ENCODE results near the gene SLC18B1. TPM values are rescaled to one million over a fixed set of nuclear protein-coding genes. Genes with fewer than 3 reads are reported as not detected.

SLC18B1 gene
- total and polyA plus RNA-seq, 2 experiments from 2014 or later = 12.6 to 18.7 TPM

DNA sequence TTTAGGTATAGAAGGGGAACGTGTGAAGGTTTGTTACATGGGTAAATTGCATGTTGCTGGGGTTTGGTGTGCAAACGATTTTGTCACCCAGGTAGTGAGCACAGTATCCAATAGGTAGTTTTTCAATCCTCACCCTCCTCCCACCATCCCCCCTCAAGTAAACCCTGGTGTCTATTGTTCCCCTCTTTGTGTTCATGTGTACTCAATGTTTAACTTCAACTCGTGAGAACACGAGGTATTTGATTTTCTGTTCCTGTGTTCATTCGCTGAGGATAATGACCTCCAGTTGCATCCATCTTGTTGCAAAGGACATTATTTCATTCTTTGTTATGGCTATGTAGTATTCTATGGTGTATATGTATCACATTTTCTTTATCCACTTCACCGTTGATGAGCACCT, 73.0 kb downstream of the SLC18B1 start:
- Histone ChIP-seq H3K9me3 (ENCODE audit: low read depth) (no peaks in the 10 kb centered on the region), H3K27ac (no peak overlapping the region), H3K36me3 (no peaks in the 10 kb centered on the region), H3K4me3 (no peak overlapping the region), H3K27me3 (no peaks in the 10 kb centered on the region), H3K4me1 (ENCODE audit: low read depth) (no peaks in the 10 kb centered on the region)
- no peak for DNase-seq (ENCODE audit: low read depth in 1 of 2, low spot score in 1 of 2)
- TF ChIP-seq, protein P1, sequence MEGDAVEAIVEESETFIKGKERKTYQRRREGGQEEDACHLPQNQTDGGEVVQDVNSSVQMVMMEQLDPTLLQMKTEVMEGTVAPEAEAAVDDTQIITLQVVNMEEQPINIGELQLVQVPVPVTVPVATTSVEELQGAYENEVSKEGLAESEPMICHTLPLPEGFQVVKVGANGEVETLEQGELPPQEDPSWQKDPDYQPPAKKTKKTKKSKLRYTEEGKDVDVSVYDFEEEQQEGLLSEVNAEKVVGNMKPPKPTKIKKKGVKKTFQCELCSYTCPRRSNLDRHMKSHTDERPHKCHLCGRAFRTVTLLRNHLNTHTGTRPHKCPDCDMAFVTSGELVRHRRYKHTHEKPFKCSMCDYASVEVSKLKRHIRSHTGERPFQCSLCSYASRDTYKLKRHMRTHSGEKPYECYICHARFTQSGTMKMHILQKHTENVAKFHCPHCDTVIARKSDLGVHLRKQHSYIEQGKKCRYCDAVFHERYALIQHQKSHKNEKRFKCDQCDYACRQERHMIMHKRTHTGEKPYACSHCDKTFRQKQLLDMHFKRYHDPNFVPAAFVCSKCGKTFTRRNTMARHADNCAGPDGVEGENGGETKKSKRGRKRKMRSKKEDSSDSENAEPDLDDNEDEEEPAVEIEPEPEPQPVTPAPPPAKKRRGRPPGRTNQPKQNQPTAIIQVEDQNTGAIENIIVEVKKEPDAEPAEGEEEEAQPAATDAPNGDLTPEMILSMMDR (IDR thresholded peaks at IDR 0.05; ENCODE audit: low read depth, low read length) = no peak

DNA sequence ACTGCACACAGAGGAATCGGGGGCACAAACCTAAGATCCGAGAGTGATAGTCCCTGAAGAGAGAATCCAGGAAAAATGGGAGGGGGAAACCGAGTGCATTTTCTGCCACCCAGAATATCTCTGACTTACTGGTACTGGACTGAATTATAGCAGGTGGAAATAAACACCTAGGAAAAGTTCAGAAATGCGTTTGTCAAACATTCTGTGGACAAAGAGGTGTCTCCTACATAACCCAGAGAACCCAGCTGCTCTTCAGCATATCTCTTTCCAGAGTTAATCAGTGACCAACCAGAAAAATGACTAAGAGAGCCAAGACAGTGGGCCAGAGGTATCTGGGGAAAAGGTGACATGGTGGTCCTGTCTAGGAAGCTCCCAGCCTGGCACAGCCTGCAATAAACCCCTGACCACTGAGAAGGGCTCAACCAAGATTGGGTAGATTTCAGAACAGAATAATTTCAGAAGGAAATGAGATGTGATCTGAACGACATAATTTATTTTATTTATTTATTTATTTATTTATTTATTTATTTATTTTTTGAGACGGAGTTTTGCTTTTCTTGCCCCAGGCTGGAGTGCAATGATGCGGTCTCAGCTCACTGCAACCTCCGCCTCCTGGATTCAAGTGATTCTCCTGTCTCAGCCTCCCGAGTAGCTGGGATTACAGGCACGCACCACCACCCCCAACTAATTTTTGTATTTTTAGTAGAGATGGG, 78.5 kb downstream of the SLC18B1 start:
- TF ChIP-seq, protein P1 (IDR thresholded peaks at IDR 0.05; ENCODE audit: low read depth, low read length) = no peak
- H3K4me1 ChIP-seq (ENCODE audit: low read depth) = no peaks in the 10 kb centered on the region
- H3K27ac ChIP-seq = no peak overlapping the region
- no peaks in the 10 kb centered on the region for H3K9me3 ChIP-seq (ENCODE audit: low read depth)
- no peaks in the 10 kb centered on the region for H3K36me3 ChIP-seq
- DNase-seq (ENCODE audit: low read depth in 1 of 2, low spot score in 1 of 2) = no peak
- no peaks in the 10 kb centered on the region for H3K27me3 ChIP-seq
- no peak overlapping the region for H3K4me3 ChIP-seq

Other genes starting within 250 kb of the SLC18B1 start
- gene TAAR8, start 246.0 kb downstream of the SLC18B1 start, total RNA-seq = not detected in 2 replicates
- gene TAAR8, start 246.0 kb downstream of the SLC18B1 start, polyA plus RNA-seq = not detected in 2 replicates
- gene TAAR6, start 228.3 kb downstream of the SLC18B1 start, total RNA-seq = not detected in 2 replicates
- not detected in 2 replicates for gene TAAR6, start 228.3 kb downstream of the SLC18B1 start, polyA plus RNA-seq
- not detected in 2 replicates for gene TAAR5, start 208.9 kb downstream of the SLC18B1 start, total RNA-seq
- not detected in 2 replicates for gene TAAR5, start 208.9 kb downstream of the SLC18B1 start, polyA plus RNA-seq
- gene TAAR2, start 174.4 kb downstream of the SLC18B1 start, total RNA-seq = not detected in 2 replicates
- gene TAAR2, start 174.4 kb downstream of the SLC18B1 start, polyA plus RNA-seq = not detected in 2 replicates
- not detected in 2 replicates for gene TAAR1, start 139.5 kb downstream of the SLC18B1 start, total RNA-seq
- gene TAAR1, start 139.5 kb downstream of the SLC18B1 start, polyA plus RNA-seq = not detected in 2 replicates
- gene VNN1, start 84.6 kb downstream of the SLC18B1 start, total RNA-seq = not detected in 2 replicates
- gene VNN1, start 84.6 kb downstream of the SLC18B1 start, polyA plus RNA-seq = not detected in 2 replicates
- gene VNN2, start 40.7 kb downstream of the SLC18B1 start, total RNA-seq = not detected in 2 replicates
- gene VNN2, start 40.7 kb downstream of the SLC18B1 start, polyA plus RNA-seq = not detected in 2 replicates
- 579 and 830 TPM in 2 replicates for gene RPS12, start 15.9 kb upstream of the SLC18B1 start, total RNA-seq
- gene RPS12, start 15.9 kb upstream of the SLC18B1 start, polyA plus RNA-seq = 348 and 386 TPM in 2 replicates